Tibial artery (tissue), 4 donors: ENCODE results near the gene PDZRN4.

ENCODE experiments used
- DNase-seq, 2 donors: peaks; one replicate each; pipeline ENCODE4 v3.0.0-alpha.2; 2019
- H3K27ac ChIP-seq, 2 donors: fragments of 200-600 bp; sonication (generic) in 1 of 2; 1 replicate in 1 of 2; 2 replicates in 1 of 2; pipeline ENCODE4 v1.5.1; 2018 to 2019; ENCODE audit warnings: mild to moderate bottlenecking in 1 of 2
- H3K27me3 ChIP-seq, 2 donors: fragments of 200-600 bp; sonication (generic) in 1 of 2; one replicate each; pipeline versions ENCODE4 v1.5.1 to v1.6.0; 2016 to 2019
- H3K36me3 ChIP-seq, 3 donors: fragments of 200-600 bp; sonication (generic) in 2 of 3; one replicate each; pipeline ENCODE4 v1.5.1; 2016 to 2019; ENCODE audit warnings: mild to moderate bottlenecking in 2 of 3
- H3K4me1 ChIP-seq, 4 donors: fragments of 200-600 bp; sonication (generic) in 2 of 4; 1 replicate in 3 of 4; 2 replicates in 1 of 4; pipeline ENCODE4 v1.5.1; 2016 to 2019
- H3K4me3 ChIP-seq, 2 donors: fragments of 200-600 bp; sonication (generic) in 1 of 2; 1 replicate in 1 of 2; 2 replicates in 1 of 2; pipeline ENCODE4 v1.5.1; 2018 to 2019; ENCODE audit warnings: mild to moderate bottlenecking in 2 of 2
- H3K9me3 ChIP-seq, 3 donors: fragments of 200-600 bp; sonication (generic) in 1 of 3; one replicate each; pipeline ENCODE4 v1.5.1; 2016 to 2019
- intact Hi-C: fragments of 100-400 bp; cut with DNase I; formaldehyde crosslinking; loops from one replicate; pipeline ENCODE4 v1.15.0; 2023; ENCODE audit warnings: low total_unique reads
- TF ChIP-seq, protein P1 (sequence below), 2 experiments: fragments of 200-600 bp in 1 of 2; fragments of 450-650 bp in 1 of 2; IDR thresholded peaks; one replicate each; pipeline ENCODE4 v1.5.1; 2017 to 2019; ENCODE audit warnings: antibody characterized with exemption in 2 of 2, mild to moderate bottlenecking in 1 of 2, moderate library complexity in 1 of 2

PDZRN4 gene

DNA sequence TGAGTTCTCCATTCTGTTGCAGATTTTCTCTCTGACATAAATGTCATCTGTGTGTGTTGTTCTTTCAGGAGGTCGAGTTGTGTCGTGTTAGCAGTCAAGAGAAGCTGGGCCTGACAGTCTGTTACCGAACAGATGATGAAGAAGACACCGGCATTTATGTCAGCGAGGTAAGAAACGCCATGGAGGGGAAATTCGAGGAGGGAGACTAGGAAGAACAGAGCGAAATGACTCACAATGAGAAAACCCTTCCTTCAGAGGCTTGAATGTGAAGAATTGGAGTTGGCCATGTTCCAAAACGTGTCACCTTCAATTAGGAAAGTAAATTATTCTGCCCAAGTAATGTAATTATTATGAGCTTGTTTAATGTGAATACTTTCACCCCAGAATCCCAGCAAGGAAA lies 364.5 kb downstream of the PDZRN4 start:
- peaks cover 0 to 3% (median 0%) of the 10 kb centered on the region in 3 donors for H3K36me3 ChIP-seq
- no peak overlapping the region for H3K4me3 ChIP-seq
- H3K9me3 ChIP-seq: no peaks in the 10 kb centered on the region
- peaks cover 0 to 2% (median 0%) of the 10 kb centered on the region in 4 donors for H3K4me1 ChIP-seq
- H3K27ac ChIP-seq: no peak overlapping the region
- intact Hi-C loops: no loop called here
- no peaks in the 10 kb centered on the region for H3K27me3 ChIP-seq
- DNase-seq: no peak
- TF ChIP-seq, protein P1, sequence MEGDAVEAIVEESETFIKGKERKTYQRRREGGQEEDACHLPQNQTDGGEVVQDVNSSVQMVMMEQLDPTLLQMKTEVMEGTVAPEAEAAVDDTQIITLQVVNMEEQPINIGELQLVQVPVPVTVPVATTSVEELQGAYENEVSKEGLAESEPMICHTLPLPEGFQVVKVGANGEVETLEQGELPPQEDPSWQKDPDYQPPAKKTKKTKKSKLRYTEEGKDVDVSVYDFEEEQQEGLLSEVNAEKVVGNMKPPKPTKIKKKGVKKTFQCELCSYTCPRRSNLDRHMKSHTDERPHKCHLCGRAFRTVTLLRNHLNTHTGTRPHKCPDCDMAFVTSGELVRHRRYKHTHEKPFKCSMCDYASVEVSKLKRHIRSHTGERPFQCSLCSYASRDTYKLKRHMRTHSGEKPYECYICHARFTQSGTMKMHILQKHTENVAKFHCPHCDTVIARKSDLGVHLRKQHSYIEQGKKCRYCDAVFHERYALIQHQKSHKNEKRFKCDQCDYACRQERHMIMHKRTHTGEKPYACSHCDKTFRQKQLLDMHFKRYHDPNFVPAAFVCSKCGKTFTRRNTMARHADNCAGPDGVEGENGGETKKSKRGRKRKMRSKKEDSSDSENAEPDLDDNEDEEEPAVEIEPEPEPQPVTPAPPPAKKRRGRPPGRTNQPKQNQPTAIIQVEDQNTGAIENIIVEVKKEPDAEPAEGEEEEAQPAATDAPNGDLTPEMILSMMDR (IDR thresholded peaks at IDR 0.05): no peak

DNA sequence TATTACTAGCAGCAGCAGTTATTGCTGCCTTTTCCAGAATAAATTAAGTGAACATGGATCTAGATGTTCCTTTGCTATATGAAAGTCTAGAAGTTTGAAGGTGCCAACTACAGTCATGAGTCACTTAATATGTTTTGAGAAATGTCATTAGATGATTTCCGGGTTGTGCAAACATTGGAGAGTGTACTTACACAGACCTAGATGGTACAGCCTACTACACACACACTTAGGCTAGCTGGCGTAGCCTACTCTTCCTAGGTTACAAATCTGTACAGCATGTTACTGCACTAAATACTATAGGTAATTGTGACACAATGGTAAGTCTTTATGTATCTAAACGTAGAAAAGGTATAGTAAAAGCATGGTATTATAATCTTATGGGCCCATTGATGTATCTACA lies 368.1 kb downstream of the PDZRN4 start:
- Histone ChIP-seq H3K27me3 (no peaks in the 10 kb centered on the region), H3K27ac (no peak overlapping the region), H3K4me1 (no peaks in the 10 kb centered on the region), H3K9me3 (no peaks in the 10 kb centered on the region), H3K36me3 (peaks cover 0 to 3% (median 0%) of the 10 kb centered on the region in 3 donors), H3K4me3 (no peak overlapping the region)
- DNase-seq: no peak
- intact Hi-C loops: no loop called here
- TF ChIP-seq, protein P1 (IDR thresholded peaks at IDR 0.05): no peak

DNA sequence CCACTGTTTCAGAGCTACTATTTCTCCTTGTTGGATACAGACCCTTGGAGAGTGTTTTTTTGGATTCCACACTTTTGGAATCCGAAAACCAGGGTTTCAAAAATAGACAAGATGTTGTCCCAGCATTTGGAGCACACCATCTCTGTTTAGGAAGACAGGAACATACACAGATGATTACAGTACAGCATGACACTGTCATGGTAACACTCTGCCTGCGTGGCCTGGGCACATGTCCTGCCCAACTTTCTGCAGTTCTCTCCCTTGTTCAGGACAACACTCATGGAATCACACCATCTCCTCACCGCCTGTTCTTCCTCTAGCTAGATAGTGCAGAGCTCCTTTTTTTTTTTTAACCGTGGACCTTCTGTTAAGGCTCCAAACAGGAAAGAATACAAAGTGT lies 369.2 kb downstream of the PDZRN4 start:
- H3K4me1 ChIP-seq: no peaks in the 10 kb centered on the region
- DNase-seq: no peak
- intact Hi-C loops: no loop called here
- H3K4me3 ChIP-seq: no peak overlapping the region
- no peak overlapping the region for H3K27ac ChIP-seq
- H3K27me3 ChIP-seq: no peaks in the 10 kb centered on the region
- H3K9me3 ChIP-seq: no peaks in the 10 kb centered on the region
- H3K36me3 ChIP-seq: peaks cover 0 to 3% (median 0%) of the 10 kb centered on the region in 3 donors
- TF ChIP-seq, protein P1 (IDR thresholded peaks at IDR 0.05): no peak

DNA sequence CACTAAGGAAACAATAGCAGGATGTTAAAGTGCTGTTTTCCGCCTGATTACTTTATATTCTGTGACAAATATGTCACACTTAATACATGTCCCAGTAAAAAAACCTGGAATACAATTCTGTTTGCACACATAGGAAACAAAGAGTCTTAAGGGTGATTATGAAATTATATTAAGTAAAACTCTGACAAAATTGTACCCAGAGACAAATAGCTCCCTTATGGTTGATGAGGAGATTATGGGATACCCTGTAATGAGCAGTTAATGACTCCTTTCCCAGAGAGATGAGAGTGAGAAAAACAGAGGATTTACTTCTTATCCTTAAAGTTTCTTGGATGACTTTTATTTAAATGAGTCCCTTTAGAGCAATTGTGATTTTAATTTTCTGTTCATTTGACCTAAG lies 370.6 kb downstream of the PDZRN4 start:
- Histone ChIP-seq H3K4me1 (no peaks in the 10 kb centered on the region), H3K27ac (no peak overlapping the region), H3K36me3 (peaks cover 0 to 6% (median 3%) of the 10 kb centered on the region in 3 donors), H3K27me3 (no peaks in the 10 kb centered on the region), H3K9me3 (no peaks in the 10 kb centered on the region), H3K4me3 (no peak overlapping the region)
- TF ChIP-seq, protein P1 (IDR thresholded peaks at IDR 0.05): no peak
- DNase-seq: no peak
- intact Hi-C loops: no loop called here

DNA sequence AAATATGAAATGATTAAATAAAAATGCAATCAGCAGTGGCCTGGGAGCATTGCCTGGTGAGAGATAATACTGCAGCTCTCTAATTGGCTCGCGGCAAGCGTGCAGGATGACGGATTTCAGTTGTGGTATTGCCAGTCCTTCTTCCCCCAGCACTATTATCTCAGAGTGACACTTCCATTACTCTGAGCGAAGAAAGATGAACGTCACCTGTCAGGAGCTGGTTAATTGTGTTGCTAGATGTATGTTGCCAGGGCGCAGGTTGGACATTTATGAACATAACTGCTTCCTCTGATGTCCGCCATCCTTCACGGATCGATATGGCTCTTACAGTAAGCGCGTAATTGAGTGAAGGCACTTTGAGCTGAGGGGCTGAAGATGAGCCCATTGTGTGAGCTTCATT lies 374.9 kb downstream of the PDZRN4 start:
- H3K9me3 ChIP-seq: no peaks in the 10 kb centered on the region
- TF ChIP-seq, protein P1 (IDR thresholded peaks at IDR 0.05): no peak
- no peak overlapping the region for H3K4me3 ChIP-seq
- peaks cover 0 to 11% (median 5%) of the 10 kb centered on the region in 3 donors for H3K36me3 ChIP-seq
- no peaks in the 10 kb centered on the region for H3K27me3 ChIP-seq
- intact Hi-C loops: no loop called here
- H3K4me1 ChIP-seq: no peaks in the 10 kb centered on the region
- no peak for DNase-seq
- no peak overlapping the region for H3K27ac ChIP-seq

DNA sequence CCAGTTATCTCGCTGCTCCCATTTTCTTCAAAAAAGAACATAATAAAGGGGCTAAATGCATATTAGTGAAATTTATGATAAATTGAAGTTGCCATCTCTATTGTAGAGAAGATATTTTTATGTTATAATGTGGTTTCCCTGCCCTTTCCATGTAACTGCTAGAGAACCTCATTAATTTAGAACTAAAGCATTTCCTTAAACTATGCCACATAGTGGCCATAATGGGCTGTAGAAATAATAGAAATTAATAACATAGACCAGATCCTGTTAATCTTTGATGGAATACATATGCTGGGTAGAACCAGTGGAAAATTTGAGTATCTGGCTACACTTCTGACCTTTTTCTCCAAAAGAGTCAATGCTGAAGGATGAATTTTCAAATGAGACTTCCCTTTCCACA lies 376.7 kb downstream of the PDZRN4 start:
- TF ChIP-seq, protein P1 (IDR thresholded peaks at IDR 0.05): no peak
- no peaks in the 10 kb centered on the region for H3K4me1 ChIP-seq
- no peak for DNase-seq
- no peaks in the 10 kb centered on the region for H3K27me3 ChIP-seq
- H3K36me3 ChIP-seq: peaks cover 5 to 11% (median 8%) of the 10 kb centered on the region in 3 donors
- intact Hi-C loops: no loop called here
- no peaks in the 10 kb centered on the region for H3K9me3 ChIP-seq
- no peak overlapping the region for H3K27ac ChIP-seq
- no peak overlapping the region for H3K4me3 ChIP-seq
